GM19438 (cell line): ENCODE data around the gene KLHL29.

Experiments
- ATAC-seq: cut with Tn5 transposase; IDR thresholded peaks from one replicate; pipeline ENCODE4 v1.9.1; 2021; ENCODE audit warnings: low read depth; ENCODE audit not compliant: unreplicated experiment

Gene KLHL29

DNA sequence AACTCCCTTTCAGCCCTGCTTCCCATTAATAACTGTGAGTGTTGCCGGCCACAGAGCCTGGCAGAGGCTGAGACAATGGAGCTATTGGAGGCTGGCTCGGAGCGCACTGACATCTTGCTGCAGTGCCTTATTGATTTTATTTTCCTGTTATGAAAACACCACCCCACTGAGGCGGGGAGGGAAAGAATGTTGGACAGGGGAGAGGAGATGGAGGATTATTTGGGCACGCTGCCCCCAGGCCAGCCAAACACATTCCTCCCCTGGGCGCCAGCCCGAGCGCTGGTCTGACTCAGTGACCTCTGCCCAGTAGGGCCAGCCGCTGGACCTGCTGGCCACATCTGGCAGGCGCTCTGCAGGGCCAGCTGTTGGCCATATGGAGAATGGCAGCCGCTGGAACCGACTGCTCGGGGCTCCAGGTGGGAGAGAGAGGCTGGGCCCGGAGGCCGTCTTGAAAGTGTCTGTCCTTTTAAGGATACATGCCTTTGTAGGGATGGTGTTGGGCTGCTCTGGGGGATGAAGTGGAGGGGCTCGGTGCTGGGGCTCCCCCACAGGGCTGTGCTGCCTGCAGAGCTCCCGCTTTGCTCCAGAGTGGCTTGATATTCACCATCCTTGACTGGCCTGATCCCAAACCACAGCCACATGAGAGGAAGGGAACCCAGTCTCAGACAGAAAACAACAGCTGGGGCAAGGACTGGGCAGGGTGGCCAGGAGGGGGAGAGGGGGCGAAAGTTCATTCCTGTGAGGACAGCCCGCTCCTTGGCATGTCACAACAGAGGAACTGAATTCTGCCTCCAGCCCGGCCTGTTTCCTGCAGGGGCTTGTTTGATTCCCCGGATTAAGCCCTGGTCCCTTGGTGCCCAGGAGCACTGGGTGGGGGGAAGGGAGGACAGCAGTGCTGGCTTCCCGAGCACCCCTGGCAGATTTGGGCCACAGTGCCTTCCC lies 179.0 kb downstream of the KLHL29 start:
- no peak for ATAC-seq

DNA sequence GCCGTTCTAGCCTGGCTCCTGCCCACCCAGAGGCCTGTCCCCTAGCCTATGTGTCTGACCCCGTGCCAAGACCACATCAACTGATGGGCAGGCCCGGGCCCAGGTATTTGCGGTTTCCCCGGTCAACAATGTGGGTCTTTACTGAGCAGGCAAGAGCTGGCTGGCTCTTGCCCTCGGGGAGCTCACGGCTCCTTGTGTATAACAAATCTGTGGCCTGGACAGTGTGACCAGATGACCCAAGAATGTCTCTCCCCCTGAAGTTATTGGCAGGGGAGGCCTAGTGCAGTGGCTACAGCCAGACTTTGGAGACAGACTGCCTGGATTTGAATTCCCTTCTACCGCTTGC lies 179.6 kb downstream of the KLHL29 start:
- no peak for ATAC-seq

DNA sequence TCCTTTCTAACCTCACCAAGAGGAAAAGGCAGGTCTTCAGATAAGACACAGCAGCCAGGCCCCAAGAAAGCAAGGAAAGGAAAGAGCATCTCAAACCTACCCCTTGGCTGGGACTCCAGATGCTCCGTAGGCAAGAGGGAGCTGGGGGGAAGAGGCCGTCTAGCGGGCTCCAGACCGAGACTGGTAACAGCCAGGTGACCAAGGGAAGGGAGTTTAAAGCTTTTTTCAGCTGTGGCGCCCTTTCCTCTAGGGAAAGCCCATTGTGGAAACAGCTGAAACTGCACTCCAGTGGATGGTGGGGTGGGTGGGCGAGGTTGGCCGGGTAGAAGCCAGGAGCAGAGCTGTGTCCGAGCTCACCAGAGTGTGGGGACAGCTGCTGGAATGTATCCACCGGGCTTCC lies 180.4 kb downstream of the KLHL29 start:
- ATAC-seq, result no peak

DNA sequence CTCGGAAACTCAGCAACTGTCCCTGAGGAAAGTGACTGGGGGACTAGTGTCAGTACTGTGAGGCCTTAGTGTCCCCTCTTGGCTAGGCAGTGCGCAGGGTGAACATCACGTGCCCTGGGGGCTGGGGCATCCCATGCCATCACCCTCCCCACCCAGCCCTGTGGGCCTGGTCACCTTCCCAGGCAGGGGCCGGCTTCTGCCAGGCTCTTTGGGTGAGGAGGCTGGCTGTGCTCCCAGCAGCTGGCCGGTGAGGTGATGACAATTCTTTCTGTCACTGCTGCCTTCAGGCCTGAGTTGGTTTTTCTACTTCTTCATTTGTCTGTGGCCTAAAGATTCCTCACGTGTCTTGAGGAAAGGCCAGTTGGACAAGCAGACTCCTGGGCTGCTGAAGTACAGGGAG lies 180.8 kb downstream of the KLHL29 start:
- no peak for ATAC-seq

DNA sequence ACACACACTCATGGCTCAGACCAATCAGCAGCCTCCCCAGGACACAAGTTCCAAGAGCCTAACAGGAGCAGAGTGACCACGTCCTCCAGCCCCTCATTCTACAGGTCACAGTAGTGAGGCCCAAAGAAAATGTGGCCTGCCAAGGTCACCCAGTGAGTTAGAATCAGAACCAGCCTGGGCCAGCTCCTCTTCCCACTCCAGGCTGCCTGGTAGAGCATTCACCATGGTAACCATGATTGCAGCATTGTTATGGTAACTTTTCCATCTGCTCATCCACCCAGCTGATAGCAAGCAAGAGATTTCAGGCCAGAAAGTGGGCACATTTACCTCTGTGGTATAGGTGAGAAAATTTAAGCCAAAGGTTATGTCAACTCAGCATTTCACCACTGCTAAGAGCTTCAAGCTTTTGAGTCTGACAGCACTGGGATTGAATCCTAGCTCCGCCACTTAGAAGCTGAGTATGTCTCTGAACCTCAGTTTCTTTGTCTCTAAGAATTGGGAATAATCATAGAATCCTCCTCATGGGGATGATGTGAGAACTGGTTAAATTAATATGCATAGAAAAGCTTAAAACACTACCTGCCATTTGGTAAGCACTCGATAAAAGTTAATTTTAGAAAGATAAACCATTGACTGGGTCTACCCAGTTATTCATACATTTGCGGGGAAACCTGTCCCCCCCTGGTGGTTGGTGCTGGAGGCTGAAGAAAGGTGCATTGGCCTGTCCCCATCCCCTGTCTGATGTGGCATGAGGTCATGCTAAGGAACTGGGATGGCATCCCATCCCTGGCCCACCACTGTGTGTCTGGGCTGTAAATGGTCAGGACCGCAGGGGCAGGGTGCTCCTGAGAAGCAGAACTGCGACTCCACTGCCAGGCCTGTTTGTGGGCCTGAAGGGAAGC lies 181.5 kb downstream of the KLHL29 start:
- ATAC-seq, result no peak

DNA sequence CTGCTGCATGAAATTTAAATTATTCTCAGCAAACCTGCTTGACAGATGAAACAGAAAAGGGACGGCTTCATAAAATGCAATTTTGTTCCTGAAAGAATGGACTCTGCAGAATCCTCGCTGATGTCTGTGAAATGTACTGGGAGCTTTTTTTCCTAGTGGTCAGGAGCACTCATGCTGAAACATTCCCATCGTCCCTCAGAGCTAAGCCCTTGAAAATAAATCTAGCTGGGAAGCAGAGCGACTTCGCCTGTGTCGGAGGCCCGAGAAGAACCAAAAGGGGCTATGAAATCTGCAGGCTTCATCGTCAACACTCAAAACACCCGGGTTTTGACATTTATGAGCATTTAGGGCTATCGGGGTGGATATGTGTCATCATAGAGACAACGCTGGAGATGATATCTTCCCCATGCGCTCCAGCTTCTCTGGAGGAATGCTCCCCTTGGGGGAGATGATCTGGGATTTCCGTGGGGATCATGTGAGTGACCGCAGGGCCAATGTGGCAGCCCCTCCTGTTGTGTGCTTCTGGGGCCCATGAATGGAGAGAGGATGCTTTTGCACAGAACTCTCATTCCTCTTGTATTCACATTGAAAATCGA lies 182.3 kb downstream of the KLHL29 start:
- ATAC-seq, result no peak

DNA sequence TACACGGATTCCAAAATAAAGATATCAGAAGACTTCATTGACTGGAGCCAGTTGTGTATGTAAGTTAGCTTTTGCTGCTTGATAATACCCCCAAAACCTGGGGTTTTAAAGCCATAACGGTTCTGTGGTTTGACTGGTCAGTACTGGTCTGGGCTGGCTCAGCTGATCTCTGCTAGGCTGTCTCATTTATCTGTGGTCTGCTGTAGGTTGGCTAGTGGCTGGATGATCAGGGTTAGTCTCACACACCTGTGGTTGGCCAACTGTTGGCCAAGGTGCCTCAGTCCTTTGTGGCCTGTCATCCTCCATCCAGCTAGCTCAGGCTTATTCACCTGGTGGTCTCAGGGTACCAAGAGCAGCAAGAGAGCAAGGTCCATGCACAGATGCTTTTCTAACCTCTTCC lies 183.2 kb downstream of the KLHL29 start:
- no peak for ATAC-seq

DNA sequence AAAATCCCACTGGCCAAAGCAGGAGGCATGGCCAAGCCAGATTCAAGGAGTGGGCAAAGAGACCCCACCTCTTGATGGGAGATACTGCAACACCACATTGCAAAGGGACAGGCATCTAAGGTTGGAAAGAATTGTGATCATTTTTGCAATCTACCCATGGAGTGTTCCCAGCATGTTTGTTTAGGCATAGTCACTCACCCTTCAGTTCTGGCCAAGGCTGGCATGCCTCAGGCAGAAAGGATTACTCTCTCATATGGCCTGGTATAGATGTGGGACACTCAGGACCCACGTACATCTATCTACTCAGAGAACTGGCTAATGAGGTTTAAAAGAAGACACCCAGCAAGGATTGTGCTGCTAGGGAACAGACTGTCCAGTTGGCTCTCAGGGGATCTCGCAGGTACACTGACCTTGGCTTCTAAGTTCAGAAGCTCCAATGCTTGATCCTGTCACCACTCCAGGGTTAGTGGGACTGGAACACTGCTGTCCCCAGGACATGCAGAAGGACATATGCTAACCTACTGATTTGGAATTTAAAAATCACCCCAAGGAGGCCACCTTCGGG lies 183.7 kb downstream of the KLHL29 start:
- ATAC-seq, result no peak

DNA sequence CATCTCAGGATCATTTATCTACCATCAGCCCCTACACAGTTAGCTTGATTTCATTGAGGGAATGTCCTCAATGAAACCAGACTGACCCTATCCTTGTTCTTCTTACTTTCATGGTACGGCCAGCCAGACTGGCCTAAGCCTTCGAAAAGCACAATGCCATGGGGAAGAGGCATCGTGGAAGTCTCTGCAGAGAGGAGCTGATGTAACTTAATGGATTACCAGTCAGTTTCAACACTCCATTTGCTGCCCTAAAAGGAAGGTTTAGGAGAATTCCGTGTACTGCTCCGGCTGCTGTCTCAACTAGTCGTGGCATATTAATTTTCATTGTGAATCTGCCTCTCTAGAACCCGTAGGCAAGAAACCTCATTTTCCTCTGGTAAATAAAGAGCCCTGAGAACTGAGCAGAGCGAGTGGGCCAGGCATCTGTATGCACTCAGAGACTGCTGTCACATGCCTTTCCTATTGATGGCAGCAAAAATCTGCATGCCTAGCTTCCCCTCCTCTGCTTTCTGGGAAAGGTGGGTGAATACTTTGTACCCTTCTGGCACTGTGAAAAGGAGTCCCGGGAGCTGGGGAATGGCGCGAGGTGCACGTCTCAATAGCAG lies 184.9 kb downstream of the KLHL29 start:
- no peak for ATAC-seq

DNA sequence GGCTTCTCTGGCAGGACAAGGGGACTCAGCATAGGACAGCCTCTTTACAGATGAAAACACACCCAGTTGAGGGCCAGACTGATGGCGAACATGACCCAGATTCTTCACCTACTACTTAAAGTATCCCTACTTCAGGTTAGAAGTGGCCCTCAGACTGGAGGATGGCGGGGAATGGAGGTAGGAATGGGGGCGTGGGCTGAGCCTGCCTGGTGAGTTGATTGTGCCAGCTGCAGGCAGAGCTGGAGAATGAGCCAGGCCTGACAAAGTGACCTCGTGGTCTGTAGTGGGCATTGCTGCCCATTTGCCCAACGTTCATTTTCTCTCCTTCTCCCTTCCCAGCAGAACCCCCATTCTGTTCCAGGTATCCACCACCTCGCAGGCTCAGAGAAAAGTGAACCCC lies 186.1 kb downstream of the KLHL29 start:
- no peak for ATAC-seq

DNA sequence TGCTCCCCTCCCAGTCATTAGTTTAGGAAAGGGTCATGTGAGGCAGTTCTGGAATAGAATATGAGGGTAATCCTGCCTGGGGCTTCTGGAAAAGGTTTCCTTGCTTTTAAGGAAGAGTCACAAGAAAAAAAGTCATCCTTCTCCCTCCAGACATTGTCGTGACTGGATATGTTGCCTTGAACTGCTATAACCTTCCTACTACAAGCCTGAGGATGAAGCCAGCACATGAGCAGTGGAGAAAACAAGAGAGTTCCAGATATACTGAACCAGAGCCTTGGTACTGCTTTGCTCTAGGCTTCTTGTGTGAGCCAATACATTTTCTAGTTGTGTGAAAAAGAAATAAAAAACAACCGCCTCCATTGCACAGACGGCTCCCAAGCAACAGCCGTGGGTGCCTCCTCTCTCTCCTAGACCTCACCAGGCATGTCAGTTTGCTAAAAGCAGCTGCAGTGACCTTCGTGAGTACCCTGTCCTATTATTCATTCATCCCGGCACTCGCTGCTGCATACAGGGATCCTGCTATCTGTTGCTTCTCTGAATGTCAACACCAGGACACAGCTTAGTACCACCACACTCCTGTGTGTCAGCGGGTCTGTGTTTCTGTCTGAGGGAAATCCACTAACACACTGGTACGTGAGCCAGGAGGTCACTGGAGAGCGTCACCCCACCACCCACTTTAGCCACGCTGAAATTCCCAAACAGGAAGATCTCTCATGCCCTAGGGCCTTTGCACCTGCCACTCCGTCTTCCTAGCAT lies 186.7 kb downstream of the KLHL29 start:
- no peak for ATAC-seq

DNA sequence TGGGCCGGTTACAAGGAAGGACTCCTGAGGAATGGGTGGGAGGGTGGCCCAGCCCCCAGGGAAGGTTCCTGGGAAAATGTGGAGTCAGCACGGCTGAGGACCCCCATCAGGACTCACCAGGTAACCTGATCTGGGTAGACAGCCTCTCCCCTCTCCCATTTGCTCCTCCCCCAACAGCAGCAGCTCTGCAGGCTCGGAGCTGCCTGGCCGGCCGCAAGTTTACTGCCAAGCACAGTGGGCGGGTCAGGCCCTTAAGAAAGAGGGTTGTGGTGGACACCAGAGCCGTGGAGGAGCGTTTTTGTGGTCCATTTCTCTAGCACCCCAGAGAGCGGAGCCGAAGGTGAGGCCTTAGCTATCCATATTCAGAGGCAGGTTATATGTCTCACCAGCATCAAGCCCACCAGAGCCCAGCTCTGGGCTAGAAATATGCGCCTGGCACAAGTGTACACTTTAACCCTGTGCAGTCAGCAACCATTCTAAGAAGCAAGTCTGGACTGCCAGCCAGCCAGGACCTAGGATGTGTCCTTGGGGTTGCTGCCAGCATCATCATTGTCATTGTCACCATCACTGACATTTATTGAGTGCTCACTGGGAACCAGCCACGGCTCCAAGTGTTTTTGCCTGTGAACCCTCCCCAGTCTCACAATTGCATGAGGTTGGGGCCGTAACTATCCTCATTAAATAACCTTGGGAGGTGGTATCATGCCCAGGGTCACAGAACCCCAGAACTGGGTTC lies 190.1 kb downstream of the KLHL29 start:
- no peak for ATAC-seq

DNA sequence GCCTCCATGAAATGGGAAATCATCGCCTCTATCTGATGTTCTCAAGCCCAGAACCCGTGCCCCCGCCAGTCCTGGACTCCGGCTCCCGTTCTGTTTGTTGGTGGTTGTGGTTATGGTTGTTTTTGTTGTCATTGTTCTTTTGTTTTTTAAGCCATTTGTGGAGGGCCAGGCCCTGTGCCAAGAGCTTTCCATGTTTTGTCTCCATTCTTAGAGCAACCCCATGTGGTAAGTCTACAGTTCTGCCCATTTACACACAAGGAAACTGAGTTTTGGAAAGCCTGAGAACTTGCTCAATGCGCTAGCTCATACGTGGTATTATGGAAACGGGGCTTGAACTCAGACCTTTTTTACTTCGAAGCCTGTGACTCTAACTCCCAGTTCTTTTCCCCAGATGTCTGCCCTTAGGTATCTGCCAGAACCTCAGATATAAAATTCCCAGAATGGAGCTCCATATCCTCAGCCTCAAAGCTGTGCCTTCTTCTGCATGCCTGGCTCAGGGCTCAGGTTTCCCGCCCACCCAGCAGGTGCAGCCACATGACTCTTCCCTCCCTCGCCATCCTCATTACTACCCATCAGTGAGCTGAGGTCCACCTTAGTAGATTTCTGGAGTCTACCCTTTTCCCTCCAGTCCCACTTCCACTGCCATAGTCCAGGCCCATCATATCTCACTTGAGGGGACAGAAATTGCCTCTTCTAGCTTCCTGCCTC lies 194.1 kb downstream of the KLHL29 start:
- no peak for ATAC-seq

DNA sequence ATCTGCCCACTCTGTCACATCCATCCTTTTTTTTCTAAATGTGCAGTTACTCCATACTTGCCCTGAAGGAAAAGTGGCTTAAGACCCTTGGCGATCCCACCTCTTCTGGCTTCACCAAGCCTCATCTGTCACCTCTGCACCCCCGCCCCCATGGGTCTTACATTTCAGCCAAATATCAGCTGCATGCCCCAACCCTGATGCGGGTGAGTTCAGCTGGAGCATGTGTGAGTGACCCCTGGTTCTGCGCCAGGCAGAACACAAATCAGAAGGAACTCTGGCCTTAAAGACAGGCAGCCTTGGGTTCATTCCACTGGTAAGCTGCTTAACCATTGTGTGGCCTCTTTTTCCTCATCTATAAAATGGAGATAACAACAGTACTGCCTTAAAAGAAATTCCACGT lies 194.7 kb downstream of the KLHL29 start:
- no peak for ATAC-seq

DNA sequence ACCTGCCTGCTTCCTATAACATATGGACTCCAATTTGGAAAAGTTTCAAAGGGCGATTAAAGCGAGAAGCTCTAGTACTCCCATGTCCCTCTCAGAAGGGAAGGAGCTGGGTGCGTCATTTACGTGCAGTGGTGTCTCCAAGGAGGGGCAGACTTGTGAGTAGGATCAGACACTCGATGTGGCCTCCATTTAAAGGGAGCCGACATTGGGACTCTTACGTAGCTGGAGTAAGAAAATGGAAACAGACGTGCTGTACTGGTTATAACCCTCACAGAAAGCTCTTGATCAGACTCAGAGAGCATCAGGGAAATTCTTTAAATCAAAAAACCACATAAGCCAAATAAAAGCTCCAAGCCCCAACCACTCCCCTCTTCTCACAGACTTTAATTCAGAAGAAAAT lies 198.5 kb downstream of the KLHL29 start:
- ATAC-seq, result no peak

DNA sequence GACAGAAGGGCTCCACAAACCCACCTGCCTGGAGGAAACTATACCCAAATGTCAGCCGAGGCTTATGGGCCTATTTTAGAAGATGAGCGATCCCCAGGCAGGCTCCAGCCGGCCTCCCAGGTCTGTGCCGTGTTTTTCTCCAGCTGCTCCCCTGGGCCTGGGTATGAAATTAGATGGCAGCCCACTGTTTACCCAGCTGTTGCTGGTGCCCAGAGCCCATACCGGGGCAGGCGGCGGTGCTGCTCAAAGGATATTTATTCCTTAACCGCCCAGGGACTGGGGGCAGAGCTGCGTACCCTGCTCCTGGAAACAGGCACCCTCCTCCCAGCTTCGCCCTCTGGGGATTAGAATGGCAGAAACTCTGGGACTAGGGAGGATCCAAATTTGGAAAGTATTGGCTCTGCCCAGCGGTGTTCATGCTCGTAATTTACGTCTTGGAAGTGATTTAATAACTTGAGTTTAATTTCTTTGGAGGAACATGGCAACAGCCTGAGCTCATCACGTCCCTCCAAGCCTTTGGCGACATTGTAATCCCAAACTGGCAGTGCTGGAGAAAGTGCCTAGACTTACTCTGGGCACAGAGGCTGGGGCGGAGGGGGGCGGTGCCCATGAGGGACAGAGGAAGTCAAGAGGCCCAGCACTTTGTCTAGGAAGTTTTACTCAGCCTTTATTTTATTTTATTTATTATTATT lies 199.2 kb downstream of the KLHL29 start:
- no peak for ATAC-seq

DNA sequence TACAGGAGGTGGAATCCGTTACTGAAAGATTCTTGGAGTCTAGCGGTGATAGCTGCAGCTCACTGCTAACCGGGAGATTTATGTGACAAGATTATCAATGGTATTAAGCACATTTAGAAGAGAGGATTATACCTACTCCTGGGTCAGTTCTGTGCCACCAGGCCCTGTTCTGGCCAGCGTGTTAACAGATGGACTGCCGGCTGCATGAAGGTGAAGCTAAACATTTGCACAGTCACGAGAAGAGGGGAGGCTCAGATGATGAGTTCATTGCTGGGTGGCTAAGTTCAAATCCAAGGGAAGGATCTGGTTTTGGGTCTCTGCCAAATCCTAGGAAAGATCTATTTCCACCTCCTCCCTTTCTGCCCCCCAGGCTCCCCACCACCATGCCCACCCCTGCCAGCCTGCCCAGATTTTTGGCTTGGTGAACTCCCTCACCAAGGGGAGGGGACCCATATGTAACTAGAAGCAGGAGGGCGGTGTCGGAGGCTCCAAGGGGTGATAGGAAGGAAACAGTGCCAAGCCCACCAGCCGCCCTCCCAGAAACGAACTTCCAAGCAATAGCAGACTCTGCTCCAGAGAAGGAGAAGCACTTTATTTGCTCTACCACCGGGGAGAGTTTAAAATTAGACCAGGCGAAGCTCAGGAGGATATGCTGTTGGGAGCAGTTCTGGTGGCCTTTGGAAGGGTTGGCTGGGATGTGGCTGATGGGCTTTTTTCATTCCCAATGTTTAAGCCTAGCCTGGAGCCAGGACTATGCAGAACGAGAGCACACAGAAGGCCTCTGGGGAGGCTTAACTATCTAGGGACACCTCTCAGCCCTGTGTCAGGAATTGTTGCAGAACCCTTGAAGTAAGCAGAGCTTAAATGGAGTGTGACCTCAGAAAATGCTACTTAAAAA lies 200.5 kb downstream of the KLHL29 start:
- ATAC-seq, result no peak
